Endometrial microvascular endothelial cells (primary cell): ENCODE data around the gene ZNF771. TPM values are rescaled to one million over a fixed set of nuclear protein-coding genes. Genes with fewer than 3 reads are reported as not detected.
"Not testable (repeated sequence)": the region's sequence is repeated elsewhere in the genome, so short reads cannot be mapped to it uniquely, and the experiment has no call there.

ENCODE experiments used
- in situ Hi-C: cut with HindIII; loops from 2 replicates; pipeline ENCODE4 v1.10.0; 2017; ENCODE audit warnings: low sequenced_read_pairs, low pct_unique_long_range_greater_than_20kb; ENCODE audit errors: inconsistent ontology term
- total RNA-seq: library from RNA; depleted of rRNA; stranded (reverse); fragments of >200 nt; gene quantifications from one replicate; pipeline ENCODE4 v1.2.3, GENCODE V29; 2015; ENCODE audit errors: inconsistent ontology term

Gene ZNF771
- total RNA-seq, 1 donor from 2014 or later: 4.3 TPM

DNA sequence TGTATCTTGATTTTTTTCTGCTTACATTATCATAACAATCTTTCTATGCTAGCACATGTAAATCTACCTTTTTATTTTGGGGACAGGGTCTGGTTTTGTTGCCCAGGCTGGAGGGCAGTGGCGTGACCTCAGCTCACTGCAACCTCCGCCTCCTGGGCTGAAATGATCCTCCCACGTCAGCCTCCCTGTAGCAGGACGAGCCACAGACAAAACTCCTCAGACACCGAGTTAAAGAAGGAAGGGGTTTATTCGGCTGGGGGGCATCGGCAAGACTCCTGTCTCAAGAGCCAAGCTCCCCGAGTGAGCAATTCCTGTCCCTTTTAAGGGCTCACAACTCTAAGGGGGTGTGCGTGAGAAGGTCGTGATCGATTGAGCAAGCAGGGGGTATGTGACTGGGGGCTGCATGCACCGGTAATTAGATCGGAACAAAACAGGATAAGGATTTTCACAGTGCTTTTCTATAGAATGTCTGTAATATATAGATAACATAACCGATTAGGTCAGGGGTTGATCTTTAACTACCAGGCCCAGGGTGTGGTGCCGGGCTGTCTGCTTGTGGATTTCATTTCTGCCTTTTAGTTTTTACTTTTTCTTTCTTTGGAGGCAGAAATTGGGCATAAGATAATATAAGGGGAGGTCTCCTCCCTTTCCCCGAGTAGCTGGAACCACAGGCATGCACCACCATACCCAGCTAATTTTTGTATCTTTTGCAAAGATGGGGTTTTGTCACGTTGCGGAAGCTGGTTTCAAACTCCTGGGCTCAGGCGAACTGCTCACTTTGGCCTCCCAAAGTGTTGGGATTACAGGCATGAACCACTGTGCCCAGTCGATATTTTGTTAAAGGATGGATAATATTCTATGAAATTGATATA is 45.5 kb downstream of the ZNF771 start:
- in situ Hi-C loops: not testable (repeated sequence)

GRCh38 chr16:30456302-30456701 is 48.9 kb downstream of the ZNF771 start:
- in situ Hi-C loops: no loop called here

- in situ Hi-C loops: no loop called here
These were observed 49.9 kb downstream of the ZNF771 start for GRCh38 chr16:30457256-30457655.

- in situ Hi-C loops: no loop called here
These were observed 50.5 kb downstream of the ZNF771 start for GRCh38 chr16:30457743-30458560.

GRCh38 chr16:30458561-30459394 is 51.4 kb downstream of the ZNF771 start:
- in situ Hi-C loops: no loop called here

DNA sequence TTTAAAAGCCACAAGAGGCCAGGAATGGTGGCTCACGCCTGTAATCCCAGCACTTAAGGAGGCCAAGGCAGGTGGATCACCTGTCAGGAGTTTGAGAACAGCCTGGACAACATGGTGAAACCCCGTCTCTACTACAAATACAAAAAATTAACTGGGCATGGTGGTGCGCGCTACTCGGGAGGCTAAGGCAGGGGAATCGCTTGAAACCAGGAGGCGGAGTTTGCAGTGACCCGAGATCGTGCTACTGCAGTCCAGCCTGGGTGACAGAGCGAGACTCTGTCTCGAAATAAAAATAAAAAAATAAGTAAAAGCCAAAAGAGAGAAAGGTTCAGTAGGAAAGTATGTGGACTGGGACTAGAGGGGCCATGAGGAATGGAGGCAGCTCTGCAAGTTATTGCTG is 52.0 kb downstream of the ZNF771 start:
- in situ Hi-C loops: no loop called here

- in situ Hi-C loops: not testable (repeated sequence)
These were observed 54.0 kb downstream of the ZNF771 start for GRCh38 chr16:30461426-30461825.

DNA sequence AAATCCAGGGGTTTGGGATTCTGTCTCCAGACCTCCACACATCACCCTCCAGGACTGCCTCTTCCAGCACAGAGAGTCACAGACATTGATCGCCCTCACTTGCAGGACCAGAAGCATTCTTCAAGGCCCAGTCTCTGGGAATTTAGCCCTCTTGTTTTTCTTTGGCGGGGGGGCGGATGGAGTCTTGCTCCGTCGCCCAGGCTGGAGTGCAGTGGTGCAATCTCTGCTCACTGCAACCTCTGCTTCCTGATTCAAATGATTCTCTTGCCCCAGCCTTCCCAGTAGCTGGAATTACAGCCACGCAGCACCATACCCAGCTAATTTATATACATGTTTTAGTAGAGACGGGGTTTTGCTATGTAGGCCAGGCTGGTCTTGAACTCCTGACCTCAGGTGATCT is 56.7 kb downstream of the ZNF771 start:
- in situ Hi-C loops: no loop called here

Other genes starting within 250 kb of the ZNF771 start
- gene CORO1A, start 224.0 kb upstream of the ZNF771 start, total RNA-seq: 2.5 TPM
- 1,039 TPM for gene BOLA2B, start 213.9 kb upstream of the ZNF771 start, total RNA-seq
- gene SLX1A, start 213.7 kb upstream of the ZNF771 start, total RNA-seq: 57.4 TPM
- 25.2 TPM for gene SULT1A3, start 208.4 kb upstream of the ZNF771 start, total RNA-seq
- gene NPIPB13, start 159.1 kb upstream of the ZNF771 start, total RNA-seq: not detected
- 72.5 TPM for gene CD2BP2, start 52.3 kb upstream of the ZNF771 start, total RNA-seq
- gene TBC1D10B, start 37.1 kb upstream of the ZNF771 start, total RNA-seq: 69.5 TPM
- gene MYL11, start 32.8 kb upstream of the ZNF771 start, total RNA-seq: not detected
- not detected for gene SEPTIN1, start 25.0 kb upstream of the ZNF771 start, total RNA-seq
- gene ZNF48, start 12.2 kb upstream of the ZNF771 start, total RNA-seq: 5.8 TPM
- 66.6 TPM for gene DCTPP1, start 22.4 kb downstream of the ZNF771 start, total RNA-seq
- gene SEPHS2, start 38.3 kb downstream of the ZNF771 start, total RNA-seq: 29.2 TPM
- gene ITGAL, start 65.1 kb downstream of the ZNF771 start, total RNA-seq: not detected
- 25.5 TPM for gene ZNF768, start 119.0 kb downstream of the ZNF771 start, total RNA-seq
- 4.7 TPM for gene ZNF747, start 127.3 kb downstream of the ZNF771 start, total RNA-seq
- gene ZNF764, start 150.8 kb downstream of the ZNF771 start, total RNA-seq: 8.3 TPM
- gene ZNF688, start 164.1 kb downstream of the ZNF771 start, total RNA-seq: 10.8 TPM
- gene ZNF785, start 178.1 kb downstream of the ZNF771 start, total RNA-seq: 7.2 TPM
- 11.2 TPM for gene ZNF689, start 202.8 kb downstream of the ZNF771 start, total RNA-seq
- gene PRR14, start 243.4 kb downstream of the ZNF771 start, total RNA-seq: 22.9 TPM